CD4-positive, alpha-beta memory T cell (primary cell): Measurements from ENCODE around the gene RPP25L. TPM values are rescaled to one million over a fixed set of nuclear protein-coding genes. Genes with fewer than 3 reads are reported as not detected.

Experiments
- CTCF ChIA-PET: fragments of 350-600 bp; sonication (Branson Sonifier 250); formaldehyde crosslinking; loops from one replicate; lab custom pipeline; 2021; ENCODE audit warnings: inconsistent platforms; ENCODE audit not compliant: partially characterized antibody; lab: Charles Lee
- POLR2A ChIA-PET: fragments of 350-600 bp; sonication (Branson Sonifier 250); formaldehyde crosslinking; loops from one replicate; lab custom pipeline; 2021; ENCODE audit not compliant: partially characterized antibody; lab: Charles Lee
- DNase-seq, 5 donors: peaks; one replicate each; pipeline versions ENCODE4 v3.0.0 to v3.0.0-alpha.2; 2020 to 2022; ENCODE audit warnings: mixed read lengths in 1 of 5
- H3K27ac ChIP-seq: one replicate; pipeline ENCODE4 v1.7.0; 2013; ENCODE audit warnings: low read depth, low read length
- H3K27me3 ChIP-seq: 2 replicates; pipeline ENCODE4 v1.7.0; 2013; ENCODE audit warnings: mild to moderate bottlenecking, low read length, moderate library complexity; ENCODE audit not compliant: insufficient read depth
- H3K36me3 ChIP-seq: 2 replicates; pipeline ENCODE4 v1.7.0; 2013; ENCODE audit warnings: mild to moderate bottlenecking, low read length, moderate library complexity; ENCODE audit not compliant: insufficient read depth
- H3K4me1 ChIP-seq: 2 replicates; pipeline ENCODE4 v1.7.0; 2013; ENCODE audit warnings: mild to moderate bottlenecking, low read length, moderate library complexity; ENCODE audit not compliant: insufficient read depth
- H3K4me3 ChIP-seq, 2 donors: one replicate each; pipeline ENCODE4 v1.7.0; 2013; ENCODE audit warnings: low read length in 2 of 2, mild to moderate bottlenecking in 1 of 2
- H3K9me3 ChIP-seq, 2 donors: one replicate each; pipeline ENCODE4 v1.7.0; 2013; ENCODE audit warnings: low read length in 2 of 2, control low read depth in 1 of 2; ENCODE audit not compliant: control insufficient read depth in 1 of 2
- H3K27ac Mint-ChIP-seq, 7 donors: one replicate each; pipeline ENCODE4 v1.8.0; 2020 to 2021; ENCODE audit warnings: mixed read lengths in 7 of 7, mild to moderate bottlenecking in 6 of 7, inconsistent platforms in 3 of 7, moderate library complexity in 3 of 7
- H3K27me3 Mint-ChIP-seq, 2 donors: one replicate each; pipeline ENCODE4 v1.8.0; 2020 to 2021; ENCODE audit warnings: mixed read lengths in 2 of 2
- H3K36me3 Mint-ChIP-seq, 2 donors: one replicate each; pipeline ENCODE4 v1.8.0; 2020 to 2021; ENCODE audit warnings: mixed read lengths in 2 of 2, inconsistent platforms in 1 of 2, mild to moderate bottlenecking in 1 of 2
- H3K4me1 Mint-ChIP-seq, 4 donors: one replicate each; pipeline ENCODE4 v1.8.0; 2020 to 2021; ENCODE audit warnings: mixed read lengths in 4 of 4, mild to moderate bottlenecking in 1 of 4
- H3K4me3 Mint-ChIP-seq, 8 donors: one replicate each; pipeline ENCODE4 v1.8.0; 2020 to 2021; ENCODE audit warnings: mixed read lengths in 8 of 8, mild to moderate bottlenecking in 7 of 8, moderate library complexity in 6 of 8, inconsistent platforms in 3 of 8
- H3K9me3 Mint-ChIP-seq, 8 donors: one replicate each; pipeline ENCODE4 v1.8.0; 2020 to 2021; ENCODE audit warnings: mixed read lengths in 8 of 8, mild to moderate bottlenecking in 5 of 8, inconsistent platforms in 3 of 8, moderate library complexity in 1 of 8
- intact Hi-C: fragments of 100-400 bp; cut with micrococcal nuclease; formaldehyde crosslinking; loops from one replicate; pipeline ENCODE4 v1.15.1; 2023
- polyA plus RNA-seq, 2 donors: library from polyadenylated mRNA; unstranded; fragments of 300-500 nt; fragmentation: Illumina TruSeq; gene quantifications; one replicate each; pipeline ENCODE4 v1.2.3, GENCODE V29; 2021
- total RNA-seq, 2 experiments: library from RNA; stranded (reverse); gene quantifications; one replicate each; pipeline ENCODE4 v1.2.3, GENCODE V29; 2021

Gene RPP25L
- total and polyA plus RNA-seq, 4 experiments from 2014 or later: 28.5 to 46.5 (median 34.0) TPM

DNA sequence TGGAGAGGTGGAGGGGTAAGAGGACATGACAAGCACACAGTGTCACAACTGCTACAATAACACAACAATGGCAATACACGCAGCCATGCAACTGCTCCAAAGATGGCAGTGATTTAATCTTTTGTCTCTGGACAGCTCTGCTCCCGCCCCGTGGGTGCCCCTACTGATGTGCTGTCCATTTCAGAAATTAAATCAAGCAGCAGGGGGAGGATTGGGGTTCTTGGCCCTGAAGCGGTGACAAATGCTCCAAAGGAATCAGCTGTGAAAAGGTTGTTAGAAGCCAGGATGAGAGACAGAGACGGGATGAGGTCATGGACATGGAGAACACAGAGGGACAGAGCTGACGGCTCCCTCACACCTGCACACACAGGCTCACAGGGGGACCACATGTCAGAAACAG, 44.9 kb downstream of the RPP25L start:
- Histone ChIP-seq H3K27ac (no peak overlapping the region), H3K36me3 (no peaks in the 10 kb centered on the region), H3K9me3 (no peaks in the 10 kb centered on the region), H3K27me3 (no peaks in the 10 kb centered on the region), H3K4me3 (no peak overlapping the region), H3K4me1 (no peaks in the 10 kb centered on the region)
- Mint-ChIP-seq H3K9me3 (peaks cover 0 to 11% (median under 1%) of the 10 kb centered on the region in 8 donors), H3K36me3 (no peaks in the 10 kb centered on the region), H3K4me1 (peaks cover 0 to 2% (median 0%) of the 10 kb centered on the region in 4 donors), H3K27ac (no peak overlapping the region), H3K27me3 (peaks cover 20 to 53% of the 10 kb centered on the region in 2 donors), H3K4me3 (no peak overlapping the region)
- POLR2A ChIA-PET: no interaction called here
- CTCF ChIA-PET: no interaction called here
- intact Hi-C loops: no loop called here
- DNase-seq: no peak

DNA sequence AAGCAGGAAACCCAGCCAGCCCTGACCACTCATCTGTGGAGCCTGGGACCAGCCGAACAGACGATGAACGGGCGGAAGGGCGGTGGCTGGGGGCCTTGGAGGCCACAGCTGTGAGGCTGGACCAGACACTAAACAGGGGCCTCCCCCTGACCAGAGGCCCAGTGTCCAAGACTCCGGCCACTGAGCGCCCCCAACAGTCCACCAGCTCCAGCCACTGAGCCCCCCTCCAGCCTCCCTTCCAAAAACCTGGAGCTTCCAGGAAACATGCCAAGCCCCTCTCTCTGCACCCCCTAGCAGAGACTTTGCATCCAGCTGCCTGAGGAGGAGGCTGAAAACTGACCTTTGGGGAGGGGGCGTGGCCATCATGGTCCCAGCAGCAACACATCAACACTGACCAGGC, 45.6 kb downstream of the RPP25L start:
- Histone ChIP-seq H3K4me3 (no peak overlapping the region), H3K4me1 (no peaks in the 10 kb centered on the region), H3K27ac (no peak overlapping the region), H3K27me3 (no peaks in the 10 kb centered on the region), H3K36me3 (no peaks in the 10 kb centered on the region), H3K9me3 (no peaks in the 10 kb centered on the region)
- H3K36me3 Mint-ChIP-seq: no peaks in the 10 kb centered on the region
- no peak for DNase-seq
- peaks cover 0 to 16% (median 2%) of the 10 kb centered on the region in 8 donors for H3K9me3 Mint-ChIP-seq
- no peak overlapping the region for H3K27ac Mint-ChIP-seq
- H3K4me1 Mint-ChIP-seq: peaks cover 0 to 2% (median 0%) of the 10 kb centered on the region in 4 donors
- H3K27me3 Mint-ChIP-seq: peaks cover 20 to 53% of the 10 kb centered on the region in 2 donors
- intact Hi-C loops: no loop called here
- ChIA-PET CTCF (no interaction called here), POLR2A (no interaction called here)
- H3K4me3 Mint-ChIP-seq: no peak overlapping the region

DNA sequence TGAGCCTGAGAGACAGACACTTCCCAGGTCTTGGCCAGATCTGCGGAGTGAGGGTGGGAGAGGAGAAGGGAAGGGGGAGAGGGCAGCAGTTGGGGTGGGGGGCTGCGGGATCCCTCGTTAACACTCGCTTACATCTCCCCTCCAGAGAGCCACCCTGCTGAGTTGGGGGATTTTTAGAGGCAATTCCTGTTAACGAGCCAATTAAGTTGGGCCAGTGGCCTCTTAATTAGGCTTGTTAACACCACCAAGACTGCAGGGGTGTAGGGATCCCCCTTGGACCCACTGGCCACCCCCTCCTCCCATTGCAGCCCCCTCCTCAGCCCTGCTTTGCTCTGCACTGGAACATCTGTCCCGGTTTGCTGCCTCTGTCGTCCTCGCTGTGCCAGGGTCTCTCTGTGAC, 46.0 kb downstream of the RPP25L start:
- H3K4me1 ChIP-seq: no peaks in the 10 kb centered on the region
- no peak for DNase-seq
- Mint-ChIP-seq H3K4me1 (peaks cover 0 to 2% (median 0%) of the 10 kb centered on the region in 4 donors), H3K27ac (no peak overlapping the region), H3K36me3 (no peaks in the 10 kb centered on the region), H3K9me3 (peaks cover 0 to 17% (median 2%) of the 10 kb centered on the region in 8 donors), H3K4me3 (no peak overlapping the region), H3K27me3 (peaks cover 17 to 54% of the 10 kb centered on the region in 2 donors)
- POLR2A ChIA-PET: no interaction called here
- H3K27ac ChIP-seq: no peak overlapping the region
- CTCF ChIA-PET: no interaction called here
- H3K4me3 ChIP-seq: no peak overlapping the region
- no peaks in the 10 kb centered on the region for H3K36me3 ChIP-seq
- H3K9me3 ChIP-seq: no peaks in the 10 kb centered on the region
- intact Hi-C loops: no loop called here
- no peaks in the 10 kb centered on the region for H3K27me3 ChIP-seq

DNA sequence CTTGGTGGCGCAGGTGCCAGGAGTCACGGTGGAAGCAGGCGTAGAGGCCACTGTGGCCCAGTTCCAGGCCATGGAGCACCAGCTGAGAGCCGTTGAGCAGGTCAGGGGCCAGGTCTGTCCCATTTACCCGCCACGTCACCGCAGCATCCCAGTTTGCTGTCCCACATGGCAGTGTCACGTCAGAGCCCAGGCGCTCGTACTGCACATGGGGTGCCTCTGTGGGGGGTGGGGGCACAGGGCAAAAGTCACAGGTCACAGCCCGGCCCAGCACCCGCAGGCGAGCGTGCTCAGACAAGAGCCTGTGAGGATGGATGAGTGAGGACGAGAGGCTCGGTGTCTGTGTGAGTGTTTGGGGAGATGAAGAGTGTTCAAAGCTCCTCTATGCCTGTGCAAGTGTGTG, 47.3 kb downstream of the RPP25L start:
- H3K4me3 Mint-ChIP-seq: no peak overlapping the region
- CTCF ChIA-PET: interaction anchor here (1.4 kb wide), 1 partner anchor 110 kb away, joined by 3 read pairs; no protein-coding TSS in a partner anchor

DNA sequence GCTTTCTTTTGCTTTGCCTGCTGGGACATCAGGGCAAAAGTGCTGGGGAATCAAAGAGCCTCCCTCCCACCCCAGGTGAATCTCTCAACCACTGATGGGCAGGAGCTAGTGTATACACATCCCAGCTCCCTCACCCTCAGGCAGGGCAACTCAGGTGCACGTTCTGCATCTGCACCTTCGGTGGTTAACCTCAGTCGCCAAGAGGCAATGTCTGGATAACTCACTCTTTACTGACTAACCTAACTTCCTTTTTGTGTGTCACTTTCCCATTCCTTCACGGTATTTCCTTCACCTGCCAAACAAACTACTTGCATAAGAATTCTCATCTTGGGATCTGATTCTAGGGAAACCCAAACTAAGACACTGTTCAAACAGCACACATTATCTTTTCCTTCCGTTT, 48.6 kb downstream of the RPP25L start:
- no peak for DNase-seq
- no peaks in the 10 kb centered on the region for H3K4me1 ChIP-seq
- H3K36me3 ChIP-seq: no peaks in the 10 kb centered on the region
- no peaks in the 10 kb centered on the region for H3K36me3 Mint-ChIP-seq
- ChIA-PET POLR2A (no interaction called here), CTCF (interaction anchor here (1.2 to 1.4 kb wide), 2 partner anchors 40 to 108 kb away, joined by 3 to 4 read pairs; no protein-coding TSS in a partner anchor)
- no peak overlapping the region for H3K27ac ChIP-seq
- H3K4me1 Mint-ChIP-seq: peaks cover 0 to 2% (median under 1%) of the 10 kb centered on the region in 4 donors
- H3K9me3 ChIP-seq: no peaks in the 10 kb centered on the region
- no peak overlapping the region for H3K4me3 ChIP-seq
- H3K27ac Mint-ChIP-seq: no peak overlapping the region
- H3K9me3 Mint-ChIP-seq: peaks cover 0 to 17% (median 2%) of the 10 kb centered on the region in 8 donors
- no peak overlapping the region for H3K4me3 Mint-ChIP-seq
- intact Hi-C loops: no loop called here
- H3K27me3 ChIP-seq: no peaks in the 10 kb centered on the region
- peaks cover 21 to 55% of the 10 kb centered on the region in 2 donors for H3K27me3 Mint-ChIP-seq

More for the DNA sequence above, 47.3 kb downstream of the RPP25L start:
- POLR2A ChIA-PET: no interaction called here
- peak overlapping the region in 1 of 7 donors; percentile 52 for H3K27ac Mint-ChIP-seq
- H3K36me3 ChIP-seq: no peaks in the 10 kb centered on the region
- H3K27me3 ChIP-seq: no peaks in the 10 kb centered on the region
- H3K9me3 Mint-ChIP-seq: peaks cover 0 to 17% (median 2%) of the 10 kb centered on the region in 8 donors
- peaks cover 0 to 2% (median under 1%) of the 10 kb centered on the region in 4 donors for H3K4me1 Mint-ChIP-seq
- no peak overlapping the region for H3K27ac ChIP-seq
- H3K9me3 ChIP-seq: no peaks in the 10 kb centered on the region
- no peaks in the 10 kb centered on the region for H3K4me1 ChIP-seq
- no peak for DNase-seq
- no peaks in the 10 kb centered on the region for H3K36me3 Mint-ChIP-seq
- intact Hi-C loops: no loop called here
- H3K4me3 ChIP-seq: no peak overlapping the region
- H3K27me3 Mint-ChIP-seq: peaks cover 22 to 51% of the 10 kb centered on the region in 2 donors

DNA sequence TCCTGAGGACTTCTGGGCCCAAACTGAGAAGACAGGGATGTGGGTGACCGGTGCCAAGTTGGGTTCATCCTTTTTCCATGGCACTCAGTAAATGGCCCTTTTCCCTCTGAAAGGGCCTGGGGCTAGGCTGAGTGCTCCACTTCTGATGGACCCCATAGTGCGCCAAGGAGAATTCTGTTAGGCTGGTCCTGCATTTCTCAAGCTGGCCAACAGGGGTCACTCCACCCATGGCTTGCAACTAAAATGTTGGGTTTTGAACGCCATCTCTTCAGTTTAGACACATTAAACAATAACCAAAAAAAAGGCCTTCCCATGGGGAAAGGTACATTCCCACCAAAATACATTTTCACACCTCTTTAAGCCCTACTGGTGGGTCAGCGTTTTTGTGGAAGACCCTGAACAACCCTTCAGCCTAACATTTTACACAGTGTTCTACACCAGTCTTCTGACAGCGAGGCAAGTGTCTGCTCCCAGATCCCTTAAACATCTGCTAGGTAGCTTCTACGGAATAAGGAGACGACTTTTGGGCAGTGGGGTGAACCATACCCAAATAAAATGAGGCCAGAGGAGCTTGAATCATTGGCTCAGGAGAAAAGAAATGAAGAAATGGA, 49.7 kb downstream of the RPP25L start:
- intact Hi-C loops: no loop called here
- ChIA-PET POLR2A (no interaction called here), CTCF (interaction anchor here (1.2 kb wide), 1 partner anchor 41 kb away, joined by 4 read pairs; no protein-coding TSS in a partner anchor)
- Histone ChIP-seq H3K27ac (no peak overlapping the region), H3K4me3 (no peak overlapping the region), H3K36me3 (no peaks in the 10 kb centered on the region), H3K4me1 (no peaks in the 10 kb centered on the region), H3K9me3 (no peaks in the 10 kb centered on the region), H3K27me3 (no peaks in the 10 kb centered on the region)
- Mint-ChIP-seq H3K9me3 (peaks cover 0 to 17% (median 2%) of the 10 kb centered on the region in 8 donors), H3K36me3 (no peaks in the 10 kb centered on the region), H3K27me3 (peaks cover 21 to 62% of the 10 kb centered on the region in 2 donors), H3K27ac (no peak overlapping the region), H3K4me3 (no peak overlapping the region), H3K4me1 (peaks cover 0 to 2% (median under 1%) of the 10 kb centered on the region in 4 donors)
- no peak for DNase-seq

DNA sequence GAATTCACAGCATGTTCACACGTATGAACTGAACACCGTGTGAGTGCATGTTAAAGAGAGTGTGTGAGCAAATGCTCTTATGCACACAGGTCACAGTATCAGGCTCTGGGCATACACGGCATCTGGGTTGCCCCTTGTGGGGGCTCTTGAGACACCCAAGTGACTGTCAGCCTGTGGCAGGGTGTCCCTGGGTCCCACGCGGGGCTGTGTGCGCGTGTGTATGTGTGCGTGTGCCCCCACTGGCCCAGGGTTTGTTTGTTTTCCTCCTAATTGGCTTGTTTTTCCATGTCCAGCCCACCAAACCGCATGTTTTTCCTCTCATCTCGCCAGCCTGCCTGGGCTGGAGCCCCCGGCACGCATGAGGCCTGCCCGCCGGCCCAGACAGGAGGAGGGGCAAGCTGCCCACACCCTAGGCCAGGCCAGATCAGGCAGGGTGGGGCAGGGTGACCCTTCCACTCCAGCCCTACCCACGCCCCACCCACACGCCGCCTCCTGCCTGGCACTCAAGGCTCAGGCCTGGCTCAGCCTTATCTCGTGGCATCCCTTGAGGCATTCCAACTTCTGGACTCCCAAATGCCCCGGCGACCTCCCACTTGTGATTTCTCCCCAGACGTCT, 51.2 kb downstream of the RPP25L start:
- H3K27ac Mint-ChIP-seq: no peak overlapping the region
- peaks cover 0 to 2% (median under 1%) of the 10 kb centered on the region in 4 donors for H3K4me1 Mint-ChIP-seq
- H3K4me3 ChIP-seq: no peak overlapping the region
- peaks cover 17 to 62% of the 10 kb centered on the region in 2 donors for H3K27me3 Mint-ChIP-seq
- no peak for DNase-seq
- ChIA-PET CTCF (interaction anchor here (1.2 kb wide), 1 partner anchor 54 kb away, joined by 3 read pairs; no protein-coding TSS in a partner anchor), POLR2A (no interaction called here)
- no peaks in the 10 kb centered on the region for H3K36me3 Mint-ChIP-seq
- H3K27ac ChIP-seq: no peak overlapping the region
- H3K27me3 ChIP-seq: no peaks in the 10 kb centered on the region
- no peak overlapping the region for H3K4me3 Mint-ChIP-seq
- intact Hi-C loops: no loop called here
- no peaks in the 10 kb centered on the region for H3K36me3 ChIP-seq
- no peaks in the 10 kb centered on the region for H3K4me1 ChIP-seq
- H3K9me3 Mint-ChIP-seq: peaks cover 0 to 17% (median 2%) of the 10 kb centered on the region in 8 donors
- no peaks in the 10 kb centered on the region for H3K9me3 ChIP-seq
